A549 (cell line): ENCODE measurements around the gene P3H2. TPM values are rescaled to one million over a fixed set of nuclear protein-coding genes. Genes with fewer than 3 reads are reported as not detected.

Experiments used
- ATAC-seq, 2 experiments: fragments of 200-7000 bp in 1 of 2; fragments of >200 bp in 1 of 2; cut with Nextera tagmentation in 1 of 2; cut with Tn5 transposase in 1 of 2; 3 replicates each; pipeline versions ENCODE4 v1.8.0 to v1.9.1; 2018 to 2020; ENCODE audit warnings: mild to moderate bottlenecking in 1 of 2, moderate library complexity in 1 of 2
- CTCF ChIA-PET: fragments of 300-600 bp; sonication (Branson Sonifier 250); formaldehyde crosslinking; extraction: SDS; loops from one replicate; lab custom pipeline; 2021; ENCODE audit warnings: antibody characterized with exemption, inconsistent platforms; lab: Yijun Ruan, JAX
- POLR2A ChIA-PET: fragments of 350-600 bp; formaldehyde crosslinking; extraction: SDS; loops from one replicate; lab custom pipeline; 2021; ENCODE audit warnings: antibody characterized with exemption, inconsistent platforms; lab: Yijun Ruan, JAX
- DNase-seq, 2 experiments: peaks; one replicate each; pipeline versions ENCODE4 v3.0.0 to v3.0.0-alpha.2; 2011 to 2016; ENCODE audit warnings: low read depth in 1 of 2, low spot score in 1 of 2
- FAIRE-seq: peaks from 2 replicates; lab custom pipeline; 2011; peaks lifted over from hg19 to GRCh38; lab: Jason Lieb, UNC
- H3K27ac ChIP-seq, 2 experiments: fragments of >200 bp; sonication (Bioruptor Twin); formaldehyde crosslinking; 3 replicates each; pipeline ENCODE4 v1.5.1; 2016 to 2017
- H3K4me1 ChIP-seq: fragments of >200 bp; sonication (Bioruptor Twin); formaldehyde crosslinking; 3 replicates; pipeline ENCODE4 v1.6.1; 2016
- H3K4me2 ChIP-seq: fragments of >200 bp; sonication (Bioruptor Twin); formaldehyde crosslinking; 3 replicates; pipeline ENCODE4 v1.6.1; 2016
- H3K4me3 ChIP-seq: fragments of >200 bp; sonication (Bioruptor Twin); formaldehyde crosslinking; 3 replicates; pipeline ENCODE4 v1.5.1; 2016
- H3K9me3 ChIP-seq: fragments of >200 bp; sonication (Bioruptor Twin); formaldehyde crosslinking; 3 replicates; pipeline ENCODE4 v1.6.1; 2016
- CHD4 ChIP-seq: fragments of 200-600 bp; sonication (generic); IDR thresholded peaks from 2 replicates; pipeline ENCODE4 v1.6.1; 2016; ENCODE audit warnings: antibody characterized with exemption, mild to moderate bottlenecking, borderline replicate concordance
- ELK1 ChIP-seq: fragments of 150-350 bp; IDR thresholded peaks from 2 replicates; pipeline ENCODE4 v1.6.1; 2014; ENCODE audit warnings: low read depth, mild to moderate bottlenecking, low read length
- FOXS1 ChIP-seq: fragments of 250-450 bp; sonication (Bioruptor Pico); IDR thresholded peaks from 2 replicates; pipeline ENCODE4 v1.5.0; 2020; ENCODE audit warnings: mild to moderate bottlenecking, moderate library complexity
- HOXA7 ChIP-seq: fragments of 250-450 bp; sonication (Bioruptor Pico); IDR thresholded peaks from 2 replicates; pipeline ENCODE4 v1.5.0; 2020; ENCODE audit warnings: mild to moderate bottlenecking, moderate library complexity
- MAFK ChIP-seq: fragments of 450-650 bp; IDR thresholded peaks from 2 replicates; pipeline ENCODE4 v1.6.1; 2014; ENCODE audit not compliant: partially characterized antibody
- MAX ChIP-seq: IDR thresholded peaks from 2 replicates; pipeline ENCODE4 v1.6.1; 2012
- NPAS2 ChIP-seq: fragments of 250-450 bp; sonication (Bioruptor Pico); IDR thresholded peaks from 2 replicates; pipeline ENCODE4 v1.8.0; 2022; ENCODE audit warnings: mild to moderate bottlenecking, moderate library complexity, borderline replicate concordance
- REST ChIP-seq: fragments of 200-600 bp; sonication (generic); IDR thresholded peaks from 2 replicates; pipeline ENCODE4 v1.6.1; 2016; ENCODE audit warnings: antibody characterized with exemption, mild to moderate bottlenecking, moderate library complexity
- SREBF2 ChIP-seq: fragments of 450-650 bp; IDR thresholded peaks from 2 replicates; pipeline ENCODE4 v1.6.1; 2014; ENCODE audit warnings: mild to moderate bottlenecking, moderate library complexity
- TFCP2L1 ChIP-seq: fragments of 250-450 bp; sonication (Bioruptor Pico); IDR thresholded peaks from 2 replicates; pipeline ENCODE4 v1.5.0; 2021; ENCODE audit warnings: mild to moderate bottlenecking
- TP53 ChIP-seq: fragments of 250-450 bp; sonication (Bioruptor Pico); IDR thresholded peaks from 2 replicates; pipeline ENCODE4 v1.5.0; 2021; ENCODE audit warnings: mild to moderate bottlenecking, moderate library complexity
- USF2 ChIP-seq: fragments of 450-650 bp; IDR thresholded peaks from 2 replicates; pipeline ENCODE4 v1.6.1; 2014; ENCODE audit warnings: antibody characterized with exemption
- ZC3H11A ChIP-seq: fragments of 450-650 bp; IDR thresholded peaks from 2 replicates; pipeline ENCODE4 v1.6.1; 2014; ENCODE audit warnings: antibody characterized with exemption, mild to moderate bottlenecking
- WGBS: methylation state at CpG from one replicate; pipeline ENCODE4 v1.1.6; 2017; ENCODE audit errors: missing lambda C conversion rate; 5-methylcytosine and 5-hydroxymethylcytosine counted together
- polyA plus RNA-seq, 4 experiments: library from polyadenylated mRNA; depleted of rRNA in 3 of 4; stranded (reverse); fragments of >200 nt; fragmentation: RNase III in 1 of 4; extraction: RNeasy Plus Mini Kit Qiagen cat#74134 plus additional on column Dnase treatment in 1 of 4; gene quantifications; 2 replicates in 3 of 4; 3 replicates in 1 of 4; pipeline ENCODE4 v1.2.3, GENCODE V29; 2011 to 2017
- TF ChIP-seq, protein P1 (sequence below): fragments of 250-450 bp; sonication (Bioruptor Pico); IDR thresholded peaks from 2 replicates; pipeline ENCODE4 v1.5.0; 2020; ENCODE audit warnings: low read depth, mild to moderate bottlenecking, moderate library complexity
- TF ChIP-seq, protein P2 (sequence below): fragments of >200 bp; sonication (Bioruptor Twin); formaldehyde crosslinking; IDR thresholded peaks from 3 replicates; pipeline ENCODE4 v1.5.1; 2016
- TF ChIP-seq, protein P3 (sequence below): fragments of >200 bp; sonication (Bioruptor Twin); formaldehyde crosslinking; IDR thresholded peaks from 3 replicates; pipeline ENCODE4 v1.6.1; 2016

P3H2 gene
- polyA plus RNA-seq, 2 of the 4 experiments (the other 2 are of a cell fraction), result 56.6 to 72.5 TPM

DNA sequence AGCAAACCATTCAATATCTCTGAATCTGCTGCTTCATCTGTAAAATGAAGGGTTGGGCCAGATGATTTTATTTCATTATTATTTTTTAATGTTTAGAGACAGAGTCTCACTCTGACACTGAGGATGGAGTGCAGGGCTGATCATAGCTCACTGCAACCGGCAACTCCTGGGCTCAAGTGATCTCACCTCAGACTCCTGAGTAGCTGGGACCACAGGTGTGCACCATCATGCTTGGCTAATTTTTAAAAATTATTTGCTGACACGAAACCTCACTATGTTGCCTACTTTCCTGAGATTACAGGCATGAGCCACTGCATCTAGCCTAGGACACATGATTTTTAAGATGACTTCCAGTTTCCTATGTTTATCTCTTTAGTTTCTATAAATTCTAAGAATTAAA is 105.8 kb downstream of the P3H2 start:
- peak overlapping the region; percentile 32 to 79; a peak in 4 of 6 replicates for H3K27ac ChIP-seq
- H3K4me1 ChIP-seq, result peaks cover 77% of the 10 kb centered on the region
- no peak for DNase-seq
- H3K4me3 ChIP-seq, result no peak overlapping the region
- TF ChIP-seq HOXA7 (CRISPR knock-in tag) (no peak), USF2 (no peak), FOXS1 (CRISPR knock-in tag) (no peak), ELK1 (no peak), MAFK (no peak), CHD4 (no peak), TFCP2L1 (CRISPR knock-in tag) (no peak), NPAS2 (CRISPR knock-in tag) (no peak), MAX (no peak)
- TF ChIP-seq, protein P1, sequence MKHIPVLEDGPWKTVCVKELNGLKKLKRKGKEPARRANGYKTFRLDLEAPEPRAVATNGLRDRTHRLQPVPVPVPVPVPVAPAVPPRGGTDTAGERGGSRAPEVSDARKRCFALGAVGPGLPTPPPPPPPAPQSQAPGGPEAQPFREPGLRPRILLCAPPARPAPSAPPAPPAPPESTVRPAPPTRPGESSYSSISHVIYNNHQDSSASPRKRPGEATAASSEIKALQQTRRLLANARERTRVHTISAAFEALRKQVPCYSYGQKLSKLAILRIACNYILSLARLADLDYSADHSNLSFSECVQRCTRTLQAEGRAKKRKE (CRISPR knock-in tag), result no peak
- TF ChIP-seq, protein P2, sequence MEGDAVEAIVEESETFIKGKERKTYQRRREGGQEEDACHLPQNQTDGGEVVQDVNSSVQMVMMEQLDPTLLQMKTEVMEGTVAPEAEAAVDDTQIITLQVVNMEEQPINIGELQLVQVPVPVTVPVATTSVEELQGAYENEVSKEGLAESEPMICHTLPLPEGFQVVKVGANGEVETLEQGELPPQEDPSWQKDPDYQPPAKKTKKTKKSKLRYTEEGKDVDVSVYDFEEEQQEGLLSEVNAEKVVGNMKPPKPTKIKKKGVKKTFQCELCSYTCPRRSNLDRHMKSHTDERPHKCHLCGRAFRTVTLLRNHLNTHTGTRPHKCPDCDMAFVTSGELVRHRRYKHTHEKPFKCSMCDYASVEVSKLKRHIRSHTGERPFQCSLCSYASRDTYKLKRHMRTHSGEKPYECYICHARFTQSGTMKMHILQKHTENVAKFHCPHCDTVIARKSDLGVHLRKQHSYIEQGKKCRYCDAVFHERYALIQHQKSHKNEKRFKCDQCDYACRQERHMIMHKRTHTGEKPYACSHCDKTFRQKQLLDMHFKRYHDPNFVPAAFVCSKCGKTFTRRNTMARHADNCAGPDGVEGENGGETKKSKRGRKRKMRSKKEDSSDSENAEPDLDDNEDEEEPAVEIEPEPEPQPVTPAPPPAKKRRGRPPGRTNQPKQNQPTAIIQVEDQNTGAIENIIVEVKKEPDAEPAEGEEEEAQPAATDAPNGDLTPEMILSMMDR, result no peak
- TF ChIP-seq, all 56 proteins: peak for 0
- no peak for ATAC-seq
- 87% methylated on average over 2 of the region's 2 CpGs for WGBS
- POLR2A ChIA-PET, result no interaction called here
- no peak overlapping the region for H3K4me2 ChIP-seq
- no peaks in the 10 kb centered on the region for H3K9me3 ChIP-seq
- FAIRE-seq, result no peak
- CTCF ChIA-PET, result interaction anchor here (0.8 kb wide), 1 partner anchor 47 kb away, joined by 5 read pairs; no protein-coding TSS in a partner anchor

GRCh38 chr3:190013943-190014924 is 106.5 kb downstream of the P3H2 start:
- 82% methylated on average over 7 of the region's 7 CpGs for WGBS
- DNase-seq, result no peak
- no peaks in the 10 kb centered on the region for H3K9me3 ChIP-seq
- H3K27ac ChIP-seq, result peak overlapping the region; percentile 79 to 87; a peak in 5 of 6 replicates
- POLR2A ChIA-PET, result no interaction called here
- FAIRE-seq, result no peak
- CTCF ChIA-PET, result interaction anchor here (0.8 to 2.4 kb wide), 3 partner anchors 11 to 308 kb away, joined by 4 to 8 read pairs (median 5); partner anchors contain the start of gene CLDN1
- no peak overlapping the region for H3K4me3 ChIP-seq
- peak overlapping the region; percentile 92 for H3K4me2 ChIP-seq
- peaks cover 70% of the 10 kb centered on the region for H3K4me1 ChIP-seq
- TF ChIP-seq REST (no peak), TP53 (CRISPR knock-in tag) (no peak), SREBF2 (no peak), ZC3H11A (no peak), MAX (no peak), MAFK (no peak)
- TF ChIP-seq, protein P3, sequence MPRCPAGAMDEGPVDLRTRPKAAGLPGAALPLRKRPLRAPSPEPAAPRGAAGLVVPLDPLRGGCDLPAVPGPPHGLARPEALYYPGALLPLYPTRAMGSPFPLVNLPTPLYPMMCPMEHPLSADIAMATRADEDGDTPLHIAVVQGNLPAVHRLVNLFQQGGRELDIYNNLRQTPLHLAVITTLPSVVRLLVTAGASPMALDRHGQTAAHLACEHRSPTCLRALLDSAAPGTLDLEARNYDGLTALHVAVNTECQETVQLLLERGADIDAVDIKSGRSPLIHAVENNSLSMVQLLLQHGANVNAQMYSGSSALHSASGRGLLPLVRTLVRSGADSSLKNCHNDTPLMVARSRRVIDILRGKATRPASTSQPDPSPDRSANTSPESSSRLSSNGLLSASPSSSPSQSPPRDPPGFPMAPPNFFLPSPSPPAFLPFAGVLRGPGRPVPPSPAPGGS, result no peak
- ATAC-seq, result no peak
